Measurements from ENCODE around the gene GRK6.

- TF ChIP-seq CTCF (IDR thresholded peaks at IDR 0.05) (no peak), ZFX (IDR thresholded peaks at IDR 0.05; ENCODE audit: borderline replicate concordance) (no peak)
Observed at GRCh38 chr5:177419046-177419445, 7.4 kb upstream of the GRK6 start.

All from 22Rv1 (cell line).